ENCODE data around the gene EXOC3.
"Not testable (repeated sequence)": the region's sequence is repeated elsewhere in the genome, so short reads cannot be mapped to it uniquely, and the experiment has no call there.

EXOC3 gene

DNA sequence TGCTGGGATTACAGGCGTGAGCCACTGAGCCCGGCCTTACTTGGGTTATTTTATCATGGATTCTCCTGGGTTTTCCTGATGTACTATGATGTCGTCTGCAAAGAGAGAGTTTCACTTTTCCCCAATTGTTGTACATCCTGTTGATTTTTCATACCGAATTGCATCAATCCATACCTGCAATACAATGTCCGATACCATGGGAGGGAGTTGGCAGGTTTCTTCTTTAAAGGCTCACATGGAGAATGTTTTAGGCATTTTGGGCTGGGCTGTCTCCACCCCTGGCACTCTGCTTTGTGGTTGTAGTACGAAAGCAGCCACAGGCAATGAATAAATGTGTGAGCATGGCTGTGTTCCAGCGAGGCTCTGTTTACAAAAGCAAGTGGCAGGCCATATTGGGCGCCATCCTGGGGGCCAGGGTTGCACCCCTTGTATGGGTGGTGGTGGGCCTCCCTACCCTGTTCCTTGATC, 35.1 kb upstream of the EXOC3 start:
- no peak for DNase-seq

DNA sequence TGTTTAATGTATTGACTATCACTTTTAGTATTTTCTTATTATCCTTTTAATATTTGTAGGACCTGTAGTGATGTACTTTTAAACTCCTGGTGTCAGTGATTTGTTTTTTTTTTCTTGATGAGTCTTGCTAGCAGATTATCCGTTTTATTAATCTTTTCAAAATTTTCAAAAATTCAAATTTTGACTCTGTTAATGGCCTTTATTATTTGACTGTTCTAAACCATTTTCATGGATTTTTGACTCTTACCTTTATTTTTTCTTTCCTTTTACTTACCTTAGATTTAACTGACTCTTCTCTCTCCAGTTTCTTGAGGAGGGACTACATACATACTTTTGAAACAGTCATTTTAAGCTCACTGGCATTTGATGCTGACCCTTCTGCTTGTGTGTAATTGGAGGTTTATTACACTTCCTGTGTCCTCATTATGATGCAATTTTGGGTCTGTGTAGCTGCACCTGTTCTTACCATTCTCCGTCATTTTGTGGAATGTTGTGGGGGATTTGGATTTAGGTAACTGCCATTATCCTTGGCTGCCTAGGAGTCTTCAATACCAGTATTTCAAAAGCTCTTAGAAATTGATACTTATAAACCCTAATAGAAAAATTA, 32.0 kb upstream of the EXOC3 start:
- no peak for DNase-seq

DNA sequence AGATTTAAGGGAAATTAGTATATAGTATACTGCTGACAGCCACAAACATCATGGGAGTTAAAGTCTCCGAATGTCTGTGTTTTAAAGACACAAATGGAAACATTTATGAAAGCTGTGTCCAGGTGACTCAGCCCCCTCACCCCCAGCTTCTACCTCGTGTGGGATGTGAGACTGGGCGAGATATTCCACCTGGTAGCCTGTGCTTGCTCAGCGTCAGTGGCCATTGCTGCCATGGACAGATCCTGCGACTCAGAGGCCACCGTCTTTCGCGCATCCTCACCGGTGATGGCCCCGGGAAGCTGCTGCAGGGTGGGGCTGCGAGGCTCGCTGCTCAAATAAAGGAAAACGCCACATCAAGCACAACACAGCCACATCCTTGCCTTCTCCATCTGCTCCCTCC, 31.2 kb upstream of the EXOC3 start:
- no peak for DNase-seq

DNA sequence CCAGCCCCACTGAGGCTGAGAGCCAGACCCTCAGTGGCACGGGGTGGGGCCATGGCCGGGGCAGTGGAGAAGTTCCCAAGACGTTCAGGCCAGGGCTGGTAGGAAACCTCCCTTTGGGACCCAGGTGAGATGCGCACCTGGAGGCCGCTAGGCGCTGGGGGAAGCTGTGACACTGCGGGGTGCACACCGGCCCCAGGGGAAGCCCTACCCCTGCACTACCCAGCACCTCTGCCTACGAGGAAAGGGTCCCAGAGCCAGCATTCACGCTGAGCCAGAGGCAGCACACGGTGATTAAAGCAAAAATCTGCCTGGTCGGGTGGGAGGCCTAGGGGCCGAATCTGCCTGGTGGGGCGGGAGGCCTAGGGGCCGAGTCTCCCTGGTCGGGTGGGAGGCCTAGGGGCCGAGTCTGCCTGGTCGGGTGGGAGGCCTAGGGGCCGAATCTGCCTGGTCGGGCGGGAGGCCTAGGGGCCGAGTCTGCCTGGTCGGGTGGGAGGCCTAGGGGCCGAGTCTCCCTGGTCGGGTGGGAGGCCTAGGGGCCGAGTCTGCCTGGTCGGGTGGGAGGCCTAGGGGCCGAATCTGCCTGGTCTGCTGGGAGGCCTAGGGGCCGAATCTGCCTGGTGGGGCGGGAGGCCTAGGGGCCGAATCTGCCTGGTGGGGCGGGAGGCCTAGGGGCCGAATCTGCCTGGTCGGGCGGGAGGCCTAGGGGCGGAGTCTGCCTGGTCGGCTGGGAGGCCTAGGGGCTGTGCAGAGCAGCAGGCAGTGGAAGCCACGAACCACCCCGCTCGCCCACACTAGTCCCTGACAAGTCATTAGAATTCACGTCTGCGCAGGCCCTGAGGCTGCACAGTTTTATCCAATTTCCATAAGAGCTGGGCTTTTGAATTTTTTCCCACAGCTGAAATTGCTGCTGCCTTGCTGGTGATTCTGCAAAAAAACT, 27.7 kb upstream of the EXOC3 start:
- DNase-seq = not testable (repeated sequence)

DNA sequence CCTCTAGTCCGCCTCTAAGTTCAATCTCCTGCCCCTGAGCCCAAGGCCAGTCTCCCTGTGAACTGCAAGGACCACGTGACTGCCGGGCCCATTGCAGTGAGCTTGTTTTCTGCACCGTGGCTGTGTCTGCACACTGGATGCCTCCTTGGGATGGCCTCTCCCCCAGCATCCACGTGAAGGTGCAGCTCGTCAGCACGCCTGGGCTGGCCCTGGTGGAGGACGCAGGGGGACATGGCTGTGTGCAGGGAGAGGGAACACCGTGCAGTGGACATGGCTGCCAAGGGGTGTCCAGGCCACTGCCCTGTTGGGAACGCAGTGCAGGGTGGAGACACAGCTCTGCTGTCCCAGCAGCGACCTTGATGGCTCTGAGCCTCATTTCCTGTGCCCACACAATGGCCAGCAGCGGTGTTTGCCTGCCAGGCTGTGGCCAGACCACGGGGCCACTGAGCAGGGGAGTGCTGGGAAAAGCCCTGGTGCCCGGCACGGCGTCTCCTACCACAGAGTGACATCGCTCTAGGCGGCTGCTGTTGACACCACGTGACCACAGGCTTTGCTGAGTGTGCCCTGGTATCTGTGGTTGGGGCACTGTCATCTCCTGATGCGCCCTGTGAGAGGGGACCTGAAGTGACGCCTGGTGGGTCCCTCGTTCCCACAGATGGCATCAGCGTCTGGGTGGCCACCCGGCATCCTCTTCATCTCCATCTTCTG, 26.9 kb upstream of the EXOC3 start:
- DNase-seq = no peak

DNA sequence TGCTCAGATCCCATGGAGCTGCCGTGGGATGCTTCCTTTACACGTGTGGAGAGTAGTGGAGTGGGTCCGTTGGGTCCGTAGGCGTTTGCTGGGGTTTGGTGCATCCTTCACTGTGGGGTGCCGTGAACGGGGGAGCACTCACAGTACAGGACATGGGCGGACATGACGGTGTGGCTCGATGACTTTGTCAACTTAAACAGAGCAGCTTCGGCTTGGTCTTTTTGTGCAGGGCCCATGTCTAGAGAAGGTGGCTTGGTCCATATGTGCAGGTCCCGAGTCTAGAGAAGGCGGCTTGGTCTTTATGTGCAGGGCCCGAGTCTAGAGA, 26.4 kb upstream of the EXOC3 start:
- no peak for DNase-seq

DNA sequence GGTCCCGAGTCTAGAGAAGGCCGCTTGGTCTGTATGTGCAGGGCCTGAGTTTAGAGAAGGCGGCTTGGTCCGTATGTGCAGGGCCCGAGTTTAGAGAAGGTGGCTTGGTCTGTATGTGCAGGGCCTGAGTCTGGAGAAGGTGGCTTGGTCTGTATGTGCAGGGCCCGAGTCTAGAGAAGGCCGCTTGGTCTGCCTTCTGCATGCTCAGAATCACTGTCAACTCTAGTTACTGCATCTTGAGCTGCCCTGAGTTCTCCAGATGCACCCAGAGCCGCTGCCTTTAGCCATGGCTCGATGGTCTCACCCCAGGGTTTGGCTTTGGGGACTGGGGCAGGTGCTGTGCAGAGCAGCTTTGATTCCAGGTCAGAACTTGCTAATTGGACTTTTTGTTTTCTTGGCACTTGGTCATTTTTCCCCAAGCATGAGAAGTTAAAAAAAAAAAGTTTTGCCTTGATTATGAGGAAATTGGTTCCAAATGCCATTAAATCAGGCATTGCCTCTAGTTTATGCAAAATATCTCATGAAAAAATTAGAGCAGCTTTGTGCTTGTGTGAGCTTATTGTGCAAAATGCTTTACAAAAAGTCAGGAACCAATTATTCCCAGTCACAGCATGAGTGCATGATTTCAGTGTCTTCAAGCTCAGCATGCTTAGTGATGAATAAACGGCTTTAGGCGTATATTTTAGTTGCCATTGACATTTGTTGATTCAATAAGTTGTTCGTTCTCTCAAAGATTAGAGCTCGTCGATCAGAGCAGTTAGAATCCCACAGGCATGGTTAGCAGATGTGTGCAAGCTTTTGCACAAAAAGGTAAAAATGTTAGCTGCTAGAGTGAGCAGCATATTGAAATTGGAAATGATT, 25.4 kb upstream of the EXOC3 start:
- no peak for DNase-seq

DNA sequence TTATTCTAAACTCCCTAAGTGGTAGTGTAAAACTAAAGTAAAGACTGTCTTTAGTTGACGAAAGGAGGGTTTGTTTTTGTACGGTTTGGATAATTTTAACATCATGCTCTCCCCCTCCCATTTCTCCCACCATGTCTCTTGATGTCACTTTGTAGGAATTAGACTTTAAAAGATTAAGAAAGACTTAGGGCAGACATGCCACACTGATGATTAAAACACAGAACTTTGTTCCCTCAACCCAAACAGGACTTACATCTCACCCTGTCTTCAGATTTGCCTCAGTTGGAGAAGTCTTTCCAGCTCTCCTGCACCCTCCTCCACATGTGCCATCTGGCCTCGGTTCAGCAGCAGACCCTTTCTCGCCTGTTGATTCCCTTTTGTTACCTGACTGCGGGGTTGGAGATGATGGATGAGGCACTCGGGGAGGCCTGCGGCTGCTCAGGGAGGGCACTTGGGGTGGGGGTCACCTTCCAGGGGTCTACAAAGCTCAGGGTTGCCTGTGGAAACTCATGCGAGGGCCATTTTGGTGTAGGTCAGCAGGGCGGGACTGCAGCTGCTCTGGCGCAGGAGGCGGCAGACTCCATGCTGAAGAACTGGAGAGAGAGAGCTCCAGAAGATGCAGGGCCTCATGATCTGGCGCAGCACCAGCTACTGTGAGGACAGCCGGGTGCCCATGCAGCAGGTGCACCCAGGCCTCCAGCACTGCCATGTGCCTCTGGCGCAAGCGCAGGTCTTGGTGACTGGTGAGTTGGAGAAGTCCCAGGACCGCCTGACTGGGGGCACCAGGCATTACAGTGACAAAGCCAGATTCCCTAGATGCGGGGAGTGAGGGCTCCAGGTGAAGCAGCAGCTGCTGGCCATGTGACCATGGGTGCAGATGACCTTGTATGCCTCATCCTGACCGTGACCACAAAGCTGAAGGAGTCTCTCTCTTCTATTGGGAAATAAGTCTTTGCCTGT, 24.5 kb upstream of the EXOC3 start:
- DNase-seq = no peak

DNA sequence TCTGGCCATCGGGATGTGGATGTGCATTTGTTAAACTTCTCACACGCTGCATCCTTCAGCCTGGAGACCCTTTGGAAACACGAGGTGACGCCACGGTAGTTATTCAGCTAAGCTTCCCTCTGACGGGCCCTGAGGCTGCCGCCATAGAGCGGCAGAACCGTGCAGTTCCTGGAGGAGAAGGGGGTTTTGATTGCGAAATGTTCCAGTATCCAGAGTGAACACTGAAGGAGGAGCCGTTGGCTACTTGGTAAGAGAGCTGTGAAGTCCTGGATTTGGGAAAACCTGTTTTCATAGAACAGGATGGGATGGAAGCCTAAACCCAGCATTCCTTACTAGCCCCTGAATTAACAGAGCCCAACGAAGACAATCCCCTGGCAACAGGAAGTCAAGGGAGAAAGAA, 23.0 kb upstream of the EXOC3 start:
- no peak for DNase-seq

DNA sequence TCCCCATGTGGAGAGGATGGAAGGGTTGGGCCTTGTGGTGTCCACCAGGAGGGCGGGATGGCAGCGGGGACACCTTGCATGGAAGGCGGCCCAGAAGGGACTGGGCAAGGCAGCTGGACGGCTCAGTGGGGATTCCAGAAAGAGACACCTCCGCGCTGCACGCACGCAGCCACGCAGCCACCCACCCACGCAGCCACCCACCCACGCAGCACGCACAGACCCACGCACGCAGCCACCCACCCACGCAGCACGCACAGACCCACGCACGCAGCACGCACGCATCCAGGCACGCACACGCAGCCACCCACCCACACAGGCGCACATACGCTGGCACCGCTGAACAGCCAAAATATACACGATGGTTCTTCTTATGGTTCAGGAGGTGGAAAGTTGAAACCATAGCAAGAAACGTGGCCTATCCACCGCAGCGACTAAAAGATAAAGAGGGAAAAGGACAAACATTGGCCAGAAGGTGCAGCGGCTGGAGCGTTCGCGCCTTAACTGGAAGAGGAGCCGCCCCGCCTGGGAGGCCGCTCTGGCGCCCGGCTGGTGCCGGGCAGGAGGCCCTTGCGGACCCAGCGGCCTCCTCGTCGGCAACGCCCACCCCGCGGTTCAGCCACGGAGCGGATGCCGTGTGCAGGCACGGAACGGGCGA, 22.2 kb upstream of the EXOC3 start:
- no peak for DNase-seq

DNA sequence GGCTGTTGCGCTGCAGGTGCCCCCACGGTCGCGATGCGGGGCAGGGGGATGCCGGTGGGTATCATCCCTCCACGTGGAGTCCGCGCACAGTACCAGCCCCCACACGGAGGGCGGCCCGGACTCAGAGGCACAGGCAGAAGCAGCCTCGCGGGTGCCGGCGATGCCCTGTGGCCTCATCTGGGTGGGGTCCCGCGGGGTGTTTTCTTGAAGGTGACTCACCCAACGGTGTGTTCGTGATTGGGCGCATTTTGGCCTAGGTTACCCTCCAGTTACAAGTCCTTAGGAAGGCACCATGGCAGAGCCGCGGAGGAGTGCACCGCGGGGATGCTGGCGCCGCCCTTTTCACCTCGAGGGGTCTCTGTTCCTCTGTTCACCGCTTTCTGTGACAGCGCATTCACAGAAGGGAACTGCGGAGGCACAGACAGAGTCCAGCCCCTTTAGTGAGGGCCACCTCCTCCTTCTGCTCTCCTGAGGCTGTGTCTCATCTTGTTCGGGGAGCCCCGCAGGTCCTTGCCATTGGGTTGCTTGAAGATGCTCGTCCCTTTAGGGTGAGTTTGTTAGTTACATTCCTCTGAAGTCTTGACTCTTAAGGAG, 21.6 kb upstream of the EXOC3 start:
- no peak for DNase-seq

DNA sequence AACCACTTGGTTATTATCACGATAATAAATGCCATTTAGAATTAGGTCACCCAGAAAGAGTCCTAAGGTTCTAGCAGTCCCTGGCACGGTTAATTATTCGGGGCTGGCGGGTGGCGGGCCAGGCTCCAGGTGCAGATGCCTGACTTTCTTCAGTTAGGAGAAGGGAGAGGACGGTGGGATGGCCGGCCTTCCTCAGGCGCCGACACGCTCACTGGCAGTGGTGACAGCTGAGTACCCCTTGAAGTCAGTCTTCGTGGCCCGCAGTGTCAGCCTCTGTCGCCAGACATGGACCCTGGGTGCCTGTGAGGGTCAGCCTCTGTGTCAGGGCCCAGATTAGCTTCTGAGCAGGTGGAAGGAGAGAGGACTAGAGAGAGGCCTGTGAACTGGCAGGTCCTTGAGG, 21.1 kb upstream of the EXOC3 start:
- no peak for DNase-seq

DNA sequence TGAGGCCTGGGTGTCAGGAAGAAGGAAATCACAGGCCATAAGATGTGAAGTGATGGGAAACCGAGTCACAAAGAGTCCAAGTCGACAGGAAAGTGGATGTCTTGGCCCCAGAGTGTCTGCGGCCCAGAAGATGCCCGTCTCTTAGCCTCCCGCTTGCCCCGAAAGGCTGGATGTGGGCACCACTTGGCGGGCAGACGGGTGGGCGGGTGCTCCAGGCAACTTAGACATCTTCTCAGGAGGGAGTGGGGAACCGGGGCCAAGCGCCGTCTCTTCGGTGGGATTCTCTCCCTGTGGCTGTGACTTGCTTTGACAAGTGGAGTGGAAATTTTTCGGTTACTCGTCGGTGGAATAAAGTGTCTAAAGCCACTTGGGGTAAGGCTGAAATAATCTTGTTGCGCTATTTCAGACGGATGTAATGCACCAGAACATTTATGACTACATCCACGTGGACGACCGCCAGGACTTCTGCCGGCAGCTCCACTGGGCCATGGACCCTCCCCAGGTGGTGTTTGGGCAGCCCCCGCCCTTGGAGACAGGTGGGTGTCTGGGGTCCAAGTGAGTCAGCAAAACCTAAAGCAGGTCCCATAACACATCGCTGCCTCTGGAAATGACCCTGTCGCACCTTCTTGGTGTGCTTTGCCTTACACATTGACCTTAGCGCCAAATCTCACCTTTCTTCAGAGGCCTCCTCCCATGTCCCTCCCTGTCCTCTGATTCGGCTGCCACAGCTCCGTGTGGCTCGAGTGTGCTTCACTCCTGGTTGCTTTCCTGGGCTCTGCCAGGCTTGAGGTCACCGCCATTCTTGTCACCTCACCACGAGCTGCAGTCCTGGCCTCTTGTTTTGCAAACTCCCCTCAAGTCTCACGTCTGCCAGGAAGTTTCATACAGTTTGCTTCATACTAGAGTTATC, 20.4 kb upstream of the EXOC3 start:
- no peak for DNase-seq

DNA sequence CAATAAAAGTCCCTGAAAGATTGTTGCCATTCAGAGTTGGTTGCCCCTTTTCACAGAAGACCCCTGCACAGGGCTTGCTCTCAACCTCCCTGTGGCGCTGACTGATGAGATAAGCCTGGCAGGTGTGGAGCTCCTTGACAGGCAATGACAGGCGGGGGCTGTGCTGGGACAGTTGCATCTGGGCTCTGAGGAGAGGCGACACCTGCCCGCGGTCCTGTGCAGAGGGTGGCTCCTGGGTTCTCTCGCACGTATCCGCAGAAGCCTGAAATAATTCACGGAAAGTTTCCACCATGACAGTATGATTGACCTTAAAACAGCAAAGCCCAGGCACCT, 19.8 kb upstream of the EXOC3 start:
- no peak for DNase-seq

DNA sequence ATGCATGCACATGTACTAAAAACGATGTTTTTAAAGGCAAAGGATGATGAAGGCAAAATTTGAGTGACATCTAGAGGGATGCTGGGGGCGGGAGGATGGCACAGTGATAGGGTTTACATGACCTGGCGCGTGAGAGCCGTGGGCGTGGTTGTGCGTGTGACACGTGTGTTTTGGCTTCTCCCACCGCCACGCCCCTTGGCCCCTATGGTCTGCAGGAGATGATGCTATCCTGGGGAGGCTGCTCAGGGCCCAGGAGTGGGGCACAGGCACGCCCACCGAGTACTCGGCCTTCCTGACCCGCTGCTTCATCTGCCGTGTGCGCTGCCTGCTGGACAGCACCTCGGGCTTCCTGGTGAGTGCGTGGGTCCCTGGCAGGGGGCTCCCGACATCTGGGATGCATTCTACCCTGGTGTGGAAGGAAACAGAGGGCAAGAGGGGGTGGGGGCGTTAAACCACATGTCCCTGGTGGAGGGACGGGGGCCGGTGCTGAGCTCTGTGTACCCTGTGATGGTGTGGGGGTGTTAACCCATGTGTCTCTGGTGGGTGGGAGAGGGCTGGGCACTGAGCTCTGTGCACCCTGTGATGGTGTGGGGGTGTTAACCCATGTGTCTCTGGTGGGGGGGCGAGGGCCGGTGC, 19.2 kb upstream of the EXOC3 start:
- DNase-seq = no peak

DNA sequence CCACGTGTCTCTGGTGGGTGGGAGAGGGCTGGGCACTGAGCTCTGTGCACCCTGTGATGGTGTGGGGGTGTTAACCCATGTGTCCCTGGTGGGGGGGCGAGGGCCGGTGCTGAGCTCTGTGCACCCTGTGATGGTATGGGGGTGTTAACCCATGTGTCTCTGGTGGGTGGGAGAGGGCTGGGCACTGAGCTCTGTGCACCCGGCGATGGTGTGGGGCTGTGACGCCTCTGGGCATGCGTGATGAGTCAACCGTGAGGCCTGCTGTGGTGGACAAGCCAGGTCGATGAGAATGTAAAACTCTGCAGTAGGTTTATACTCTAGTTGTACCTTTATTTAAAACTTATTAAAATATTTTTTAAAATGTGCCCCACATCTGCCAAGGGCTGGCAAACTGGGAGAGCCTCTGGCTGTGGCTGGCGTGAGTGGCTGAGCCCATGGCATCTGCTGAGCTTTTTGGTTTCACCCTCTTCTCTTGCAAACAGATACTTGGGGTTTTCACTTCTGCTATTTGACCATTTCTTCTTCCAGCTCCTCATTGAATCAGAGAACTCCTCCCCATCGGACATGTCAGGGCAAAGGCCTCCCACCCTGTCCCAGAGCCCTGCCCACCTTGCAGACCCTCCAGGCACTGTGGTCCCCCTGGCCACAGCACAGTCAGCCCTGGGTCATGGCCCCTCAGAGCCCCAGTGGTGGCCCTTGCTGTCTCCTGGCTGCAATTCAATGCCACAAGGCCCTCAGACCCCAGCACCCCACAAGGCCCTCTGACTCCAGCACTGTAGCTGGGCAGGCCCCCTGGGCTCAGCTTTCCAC, 18.5 kb upstream of the EXOC3 start:
- DNase-seq = no peak

DNA sequence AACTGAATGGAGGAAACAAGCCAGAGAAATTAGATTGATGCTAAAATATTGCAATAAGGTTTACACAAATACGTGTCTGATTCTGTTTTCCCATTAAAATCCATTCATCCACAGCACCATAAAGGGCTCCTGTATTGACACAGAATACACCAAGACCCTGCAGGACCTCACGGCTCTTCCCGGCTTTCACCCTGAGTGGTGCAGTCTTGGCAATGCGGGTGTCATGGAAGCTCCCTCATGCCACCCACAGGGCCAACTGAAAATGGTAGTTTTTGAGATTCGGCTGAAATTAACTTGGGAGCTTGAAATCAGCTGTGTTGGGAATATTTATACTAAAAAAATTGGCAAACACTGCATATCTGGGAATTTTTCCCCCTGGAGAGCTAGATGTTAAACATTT, 17.3 kb upstream of the EXOC3 start:
- DNase-seq = peak; percentile 85

DNA sequence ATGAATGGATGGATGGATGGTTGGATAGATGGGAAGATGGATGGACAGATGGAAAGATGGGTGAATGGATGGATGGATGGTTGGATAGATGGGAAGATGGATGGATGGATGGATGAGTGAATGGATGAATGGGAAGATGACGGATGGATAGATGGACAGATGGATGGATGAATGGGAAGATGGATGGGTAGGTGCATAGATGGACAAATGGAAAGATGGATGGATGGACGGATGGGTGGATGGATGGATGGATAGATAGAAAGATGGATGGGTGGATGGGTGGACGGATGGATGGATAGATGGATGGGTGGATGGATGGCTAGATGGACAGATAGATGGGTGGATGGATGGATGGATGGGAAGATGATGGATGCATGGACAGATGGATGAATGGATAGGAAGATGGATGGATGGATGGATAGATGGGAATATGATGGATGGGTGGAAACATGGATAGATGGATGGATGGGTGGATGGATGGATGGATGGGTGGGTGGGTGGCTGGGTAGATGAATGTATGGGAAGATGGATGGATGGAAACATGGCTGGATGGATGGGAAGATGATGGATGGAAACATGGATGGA, 16.5 kb upstream of the EXOC3 start:
- no peak for DNase-seq

All from 8988T (cell line).